Measurements from ENCODE around the gene KLF11.

Gene KLF11

GRCh38 chr2:10094271-10094814, 51.0 kb downstream of the KLF11 start:
- Histone ChIP-seq H3K9me3 (replicated peaks in 1 of 11) (peaks cover 13 to 22% (median 19%) of the 10 kb centered on the region in 11 experiments), H3K27ac (no peak overlapping the region)
- no peak for TF ChIP-seq Cebpa-rat (IDR thresholded peaks at IDR 0.05)

DNA sequence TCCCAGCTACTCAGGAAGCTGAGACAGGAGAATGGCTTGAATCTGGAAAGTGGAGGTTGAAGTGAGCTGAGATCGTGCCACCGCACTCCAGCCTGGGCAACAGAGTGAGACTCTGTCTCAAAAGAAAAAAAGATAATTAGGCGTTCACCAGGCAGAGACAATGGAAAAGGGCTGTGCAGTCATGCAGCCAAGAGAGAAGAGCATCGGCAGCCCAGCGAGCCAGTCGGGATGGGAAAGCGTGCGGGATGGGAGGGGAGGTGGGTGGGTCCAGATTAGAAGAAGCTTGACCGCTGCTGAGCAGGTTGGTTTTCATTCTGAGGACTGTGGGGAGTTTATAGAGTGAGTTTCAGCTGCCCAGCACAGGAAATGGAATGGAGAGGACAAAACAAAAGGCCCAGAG, 51.8 kb downstream of the KLF11 start:
- H3K9ac ChIP-seq, result no peak overlapping the region
- 0 out of 22 replicates have a peak, but pooled peaks cover 0 to 13% (median 0%) of the 10 kb centered on the region in 11 experiments for H4K20me1 ChIP-seq
- H3K27me3 ChIP-seq, result peaks cover 27 to 36% (median 29%) of the 10 kb centered on the region in 11 experiments
- H3K9me3 ChIP-seq (replicated peaks in 1 of 11), result peaks cover 13 to 22% (median 19%) of the 10 kb centered on the region in 11 experiments
- no peak overlapping the region for H3K4me2 ChIP-seq
- no peak overlapping the region for H3K27ac ChIP-seq
- no peak overlapping the region for H3K4me3 ChIP-seq
- no peaks in the 10 kb centered on the region for H3K36me3 ChIP-seq
- TF ChIP-seq Cebpa-rat (IDR thresholded peaks at IDR 0.05), result no peak
- H3K4me1 ChIP-seq, result peaks cover 5 to 15% (median 6%) of the 10 kb centered on the region in 10 experiments; a peak in 15 of 20 replicates

More at GRCh38 chr2:10094271-10094814, 51.0 kb downstream of the KLF11 start:
- H3K4me1 ChIP-seq, result peaks cover 5 to 19% (median 6%) of the 10 kb centered on the region in 10 experiments; a peak in 15 of 20 replicates
- no peaks in the 10 kb centered on the region for H3K36me3 ChIP-seq
- 0 out of 22 replicates have a peak, but pooled peaks cover 0 to 13% (median 0%) of the 10 kb centered on the region in 11 experiments for H4K20me1 ChIP-seq
- no peak overlapping the region for H3K4me3 ChIP-seq
- no peak overlapping the region for H3K4me2 ChIP-seq
- H3K9ac ChIP-seq, result no peak overlapping the region
- H3K27me3 ChIP-seq, result peaks cover 30 to 44% (median 37%) of the 10 kb centered on the region in 11 experiments

- Histone ChIP-seq H3K9ac (no peak overlapping the region), H3K4me1 (peaks cover 0 to 16% (median 5%) of the 10 kb centered on the region in 10 experiments; a peak in 11 of 20 replicates), H3K36me3 (no peaks in the 10 kb centered on the region), H4K20me1 (0 out of 22 replicates have a peak, but pooled peaks cover 0 to 13% (median 0%) of the 10 kb centered on the region in 11 experiments), H3K4me3 (no peak overlapping the region), H3K4me2 (no peak overlapping the region), H3K27ac (no peak overlapping the region), H3K27me3 (peaks cover 13 to 21% (median 14%) of the 10 kb centered on the region in 11 experiments), H3K9me3 (replicated peaks in 1 of 11) (peaks cover 11 to 17% (median 14%) of the 10 kb centered on the region in 11 experiments)
- TF ChIP-seq Cebpa-rat (IDR thresholded peaks at IDR 0.05), result no peak
Observed at GRCh38 chr2:10096641-10097040, 53.3 kb downstream of the KLF11 start.

DNA sequence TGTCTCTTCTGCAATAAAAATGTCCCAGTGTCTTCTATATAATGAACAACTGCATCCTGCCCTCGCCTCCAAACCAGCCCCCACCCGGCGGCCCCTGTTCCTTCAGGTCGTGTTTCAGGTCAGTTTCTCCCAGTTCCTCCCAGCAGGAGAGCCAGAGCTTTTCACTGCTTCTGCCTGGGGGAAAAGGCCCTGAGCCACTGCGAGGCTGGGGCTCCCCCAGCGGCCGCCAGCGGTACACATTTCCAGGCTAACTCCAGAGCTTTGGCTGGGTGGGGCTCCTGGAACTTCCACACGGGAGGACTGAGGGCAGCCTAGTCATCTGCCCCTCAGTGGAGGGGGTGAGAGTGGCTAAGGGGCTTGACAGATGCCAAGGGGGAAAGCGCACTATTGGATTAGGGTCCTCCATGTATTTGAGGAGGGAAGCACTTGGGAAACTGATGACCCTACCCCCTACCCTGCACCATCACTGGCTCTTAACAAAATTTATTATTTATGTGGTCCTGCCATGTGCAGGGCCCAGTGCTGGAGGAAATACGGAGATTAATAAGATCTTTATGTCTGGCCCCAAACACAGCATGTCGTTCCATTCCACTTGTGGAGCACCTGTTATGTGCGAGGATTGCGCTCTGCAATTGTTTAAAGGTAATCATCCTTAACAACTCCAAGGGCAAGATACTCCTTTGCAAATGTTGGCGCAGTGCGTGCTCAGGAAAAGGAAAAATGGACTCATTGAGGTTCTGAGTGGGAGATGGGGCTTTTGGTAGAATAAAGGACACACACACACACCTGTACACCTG, 54.2 kb downstream of the KLF11 start:
- Histone ChIP-seq H4K20me1 (0 out of 22 replicates have a peak, but pooled peaks cover 0 to 13% (median 0%) of the 10 kb centered on the region in 11 experiments), H3K9me3 (replicated peaks in 1 of 11) (peaks cover 2 to 8% (median 5%) of the 10 kb centered on the region in 11 experiments), H3K4me1 (peaks cover 0 to 15% (median 5%) of the 10 kb centered on the region in 10 experiments; a peak in 10 of 20 replicates), H3K27me3 (peaks cover 3 to 12% (median 5%) of the 10 kb centered on the region in 11 experiments; a peak in 21 of 22 replicates), H3K9ac (no peak overlapping the region), H3K27ac (no peak overlapping the region), H3K36me3 (no peaks in the 10 kb centered on the region), H3K4me3 (no peak overlapping the region), H3K4me2 (no peak overlapping the region)
- TF ChIP-seq Cebpa-rat (IDR thresholded peaks at IDR 0.05), result no peak

DNA sequence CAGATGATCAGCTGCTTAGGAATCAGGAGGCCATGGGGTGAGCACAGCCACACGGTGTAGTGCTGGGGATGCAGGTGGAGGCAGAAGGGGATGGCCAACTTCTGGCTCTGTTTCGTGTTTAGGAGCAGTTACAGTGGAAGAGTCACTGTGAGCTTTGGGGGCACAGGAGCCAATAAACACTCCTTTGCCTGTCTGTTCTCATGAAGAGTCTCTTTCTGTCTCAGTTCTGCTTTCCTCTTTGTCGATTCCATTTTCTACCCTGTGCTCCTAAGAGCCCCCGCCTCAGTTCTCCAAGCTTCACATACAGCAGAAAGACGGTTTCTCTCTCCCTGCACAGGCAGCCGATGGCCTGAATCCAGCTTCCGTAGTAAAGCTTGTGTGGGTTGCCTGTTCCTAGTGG, 58.1 kb downstream of the KLF11 start:
- no peaks in the 10 kb centered on the region for H3K27me3 ChIP-seq
- peaks cover 0 to 28% (median 13%) of the 10 kb centered on the region in 10 experiments; a peak in 13 of 20 replicates for H3K4me1 ChIP-seq
- peaks cover 2 to 20% (median 14%) of the 10 kb centered on the region in 11 experiments; a peak in 21 of 22 replicates for H3K9me3 ChIP-seq (replicated peaks in 1 of 11)
- H4K20me1 ChIP-seq, result 0 out of 22 replicates have a peak, but pooled peaks cover 0 to 13% (median 0%) of the 10 kb centered on the region in 11 experiments
- H3K36me3 ChIP-seq, result 0 out of 22 replicates have a peak, but pooled peaks cover 0 to 6% (median 0%) of the 10 kb centered on the region in 11 experiments
- no peak for TF ChIP-seq Cebpa-rat (IDR thresholded peaks at IDR 0.05)
- no peak overlapping the region for H3K27ac ChIP-seq
- H3K9ac ChIP-seq, result no peak overlapping the region
- no peak overlapping the region for H3K4me3 ChIP-seq
- H3K4me2 ChIP-seq, result peak overlapping the region in 3 of 11 experiments; percentile 4 to 22 (median 7); a peak in 1 of 22 replicates

- Histone ChIP-seq H3K36me3 (0 out of 22 replicates have a peak, but pooled peaks cover 0 to 6% (median 0%) of the 10 kb centered on the region in 11 experiments), H3K27me3 (no peaks in the 10 kb centered on the region), H3K9me3 (replicated peaks in 1 of 11) (peaks cover 6 to 28% (median 21%) of the 10 kb centered on the region in 11 experiments; a peak in 21 of 22 replicates), H3K27ac (no peak overlapping the region), H3K4me1 (peaks cover 0 to 28% (median 11%) of the 10 kb centered on the region in 10 experiments; a peak in 13 of 20 replicates), H3K4me2 (peak overlapping the region in 7 of 11 experiments; percentile 9 to 55 (median 47); a peak in 10 of 22 replicates), H4K20me1 (no peaks in the 10 kb centered on the region), H3K4me3 (no peak overlapping the region), H3K9ac (no peak overlapping the region)
- TF ChIP-seq Cebpa-rat (IDR thresholded peaks at IDR 0.05), result no peak
Observed at GRCh38 chr2:10103179-10103578, 59.8 kb downstream of the KLF11 start.
